HCT116 (cell line): Measurements from ENCODE around the gene MAPK10.

Experiments used
- CEBPB ChIP-seq: IDR thresholded peaks from 2 replicates; pipeline ENCODE4 v1.6.1; 2012; ENCODE audit warnings: low read depth
- ELF1 ChIP-seq: IDR thresholded peaks from 2 replicates; pipeline ENCODE4 v1.6.1; 2012; ENCODE audit warnings: low read depth, borderline replicate concordance
- EZH2 ChIP-seq: fragments of 200-600 bp; sonication (generic); IDR thresholded peaks from 2 replicates; pipeline ENCODE4 v1.6.1; 2017; ENCODE audit warnings: antibody characterized with exemption, mixed run types
- EZH2phosphoT487 ChIP-seq: fragments of 200-600 bp; IDR thresholded peaks from 2 replicates; pipeline ENCODE4 v1.6.1; 2018; ENCODE audit warnings: antibody characterized with exemption, borderline replicate concordance
- JUND ChIP-seq: IDR thresholded peaks from 2 replicates; pipeline ENCODE4 v1.6.1; 2012
- POLR2A ChIP-seq: IDR thresholded peaks from 2 replicates; pipeline ENCODE4 v1.7.0; 2011; ENCODE audit warnings: borderline replicate concordance; ENCODE audit not compliant: insufficient read depth, insufficient read length; ENCODE audit errors: extremely low read depth
- POLR2AphosphoS5 ChIP-seq: IDR thresholded peaks from 2 replicates; pipeline ENCODE4 v1.6.1; 2011; ENCODE audit warnings: mild to moderate bottlenecking, low read depth, low read length, moderate library complexity
- SP1 ChIP-seq: IDR thresholded peaks from 2 replicates; pipeline ENCODE4 v1.6.1; 2012; ENCODE audit warnings: low read depth
- YY1 ChIP-seq: IDR thresholded peaks from 2 replicates; pipeline ENCODE4 v1.6.1; 2011; ENCODE audit warnings: low read length, low read depth, moderate library complexity, mild to moderate bottlenecking; ENCODE audit not compliant: insufficient replicate concordance; ENCODE audit errors: extremely low read depth
- TF ChIP-seq, protein P1 (sequence below), 3 experiments: fragments of 200-600 bp in 1 of 3; sonication (generic) in 1 of 3; IDR thresholded peaks in 2 of 3; conservative IDR thresholded peaks in 1 of 3; 2 replicates each; pipeline ENCODE4 v1.5.1; 2012 to 2017; ENCODE audit warnings: low read depth in 2 of 3, low read length in 2 of 3, antibody characterized with exemption in 1 of 3, borderline replicate concordance in 1 of 3, control low read depth in 1 of 3, mild to moderate bottlenecking in 1 of 3, mixed read lengths in 1 of 3, mixed run types in 1 of 3, moderate library complexity in 1 of 3; ENCODE audit not compliant: insufficient read depth in 1 of 3

DNA sequence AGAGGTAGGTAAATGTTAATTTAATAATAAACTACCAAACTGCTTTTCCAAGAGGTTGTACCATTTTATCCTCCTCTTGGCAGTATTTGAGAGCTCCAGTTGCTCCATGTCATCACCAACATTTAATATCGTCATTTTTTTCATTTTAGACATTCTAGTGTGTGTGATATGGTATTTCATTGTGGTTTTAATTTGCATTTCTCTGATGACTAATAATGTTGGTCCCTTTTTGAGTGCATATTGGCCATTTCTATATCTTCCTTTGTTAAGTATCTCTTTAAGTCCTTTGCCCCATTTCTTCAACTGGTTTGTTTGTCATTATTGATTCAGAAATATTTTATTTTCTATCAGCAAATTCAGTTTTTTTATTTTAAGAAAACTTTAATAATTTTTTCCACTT lies 88.8 kb downstream of the MAPK10 start:
- no peak for TF ChIP-seq EZH2
- no peak for TF ChIP-seq POLR2A
- no peak for TF ChIP-seq YY1
- TF ChIP-seq, protein P1, sequence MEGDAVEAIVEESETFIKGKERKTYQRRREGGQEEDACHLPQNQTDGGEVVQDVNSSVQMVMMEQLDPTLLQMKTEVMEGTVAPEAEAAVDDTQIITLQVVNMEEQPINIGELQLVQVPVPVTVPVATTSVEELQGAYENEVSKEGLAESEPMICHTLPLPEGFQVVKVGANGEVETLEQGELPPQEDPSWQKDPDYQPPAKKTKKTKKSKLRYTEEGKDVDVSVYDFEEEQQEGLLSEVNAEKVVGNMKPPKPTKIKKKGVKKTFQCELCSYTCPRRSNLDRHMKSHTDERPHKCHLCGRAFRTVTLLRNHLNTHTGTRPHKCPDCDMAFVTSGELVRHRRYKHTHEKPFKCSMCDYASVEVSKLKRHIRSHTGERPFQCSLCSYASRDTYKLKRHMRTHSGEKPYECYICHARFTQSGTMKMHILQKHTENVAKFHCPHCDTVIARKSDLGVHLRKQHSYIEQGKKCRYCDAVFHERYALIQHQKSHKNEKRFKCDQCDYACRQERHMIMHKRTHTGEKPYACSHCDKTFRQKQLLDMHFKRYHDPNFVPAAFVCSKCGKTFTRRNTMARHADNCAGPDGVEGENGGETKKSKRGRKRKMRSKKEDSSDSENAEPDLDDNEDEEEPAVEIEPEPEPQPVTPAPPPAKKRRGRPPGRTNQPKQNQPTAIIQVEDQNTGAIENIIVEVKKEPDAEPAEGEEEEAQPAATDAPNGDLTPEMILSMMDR (IDR thresholded peaks at IDR 0.05 in 2 of 3, conservative IDR thresholded peaks at IDR 0.05 in 1 of 3; ENCODE audit: borderline replicate concordance in 1 of 3, insufficient read depth in 1 of 3, low read depth in 2 of 3, low read length in 2 of 3), result no peak
- TF ChIP-seq CEBPB, result no peak
- TF ChIP-seq POLR2AphosphoS5, result no peak
- no peak for TF ChIP-seq EZH2phosphoT487
- TF ChIP-seq ELF1, result no peak
- no peak for TF ChIP-seq SP1
- no peak for TF ChIP-seq JUND
